Measurements from ENCODE around the gene FAM47E.

The FAM47E gene

GRCh38 chr4:76215077-76215476 lies 36.4 kb upstream of the FAM47E start:
- peaks cover 36% of the 10 kb centered on the region for H3K4me1 Mint-ChIP-seq
- H3K27ac Mint-ChIP-seq = peak overlapping the region; percentile 79

GRCh38 chr4:76216524-76216923 lies 35.0 kb upstream of the FAM47E start:
- no peak for ATAC-seq
- H3K27ac Mint-ChIP-seq = peak overlapping the region; percentile 18

More at GRCh38 chr4:76215077-76215476, 36.4 kb upstream of the FAM47E start:
- ATAC-seq = no peak
- DNase-seq (ENCODE audit: low spot score in 2 of 2) = no peak
- H3K4me3 Mint-ChIP-seq = peak overlapping the region; percentile 76
- H3K36me3 Mint-ChIP-seq = no peaks in the 10 kb centered on the region
- H3K9me3 Mint-ChIP-seq = no peaks in the 10 kb centered on the region

GRCh38 chr4:76216975-76217814 lies 34.3 kb upstream of the FAM47E start:
- no peak for ATAC-seq
- H3K4me3 Mint-ChIP-seq = no peak overlapping the region
- no peaks in the 10 kb centered on the region for H3K36me3 Mint-ChIP-seq
- no peaks in the 10 kb centered on the region for H3K9me3 Mint-ChIP-seq
- DNase-seq (ENCODE audit: low spot score in 2 of 2) = no peak
- H3K4me1 Mint-ChIP-seq = peaks cover 27% of the 10 kb centered on the region
- peak overlapping the region; percentile 18 for H3K27ac Mint-ChIP-seq

More at GRCh38 chr4:76216524-76216923, 35.0 kb upstream of the FAM47E start:
- no peaks in the 10 kb centered on the region for H3K36me3 Mint-ChIP-seq
- H3K4me3 Mint-ChIP-seq = no peak overlapping the region
- H3K4me1 Mint-ChIP-seq = peaks cover 32% of the 10 kb centered on the region
- H3K9me3 Mint-ChIP-seq = no peaks in the 10 kb centered on the region
- no peak for DNase-seq (ENCODE audit: low spot score in 2 of 2)

GRCh38 chr4:76219299-76220055 lies 32.0 kb upstream of the FAM47E start:
- no peak for DNase-seq (ENCODE audit: low spot score in 2 of 2)
- H3K27ac Mint-ChIP-seq = peak overlapping the region; percentile 37

GRCh38 chr4:76224171-76224570 lies 27.4 kb upstream of the FAM47E start:
- no peak overlapping the region for H3K4me3 Mint-ChIP-seq
- no peak overlapping the region for H3K27ac Mint-ChIP-seq
- peaks cover 5% of the 10 kb centered on the region for H3K9me3 Mint-ChIP-seq
- peaks cover 5% of the 10 kb centered on the region for H3K4me1 Mint-ChIP-seq
- H3K36me3 Mint-ChIP-seq = no peaks in the 10 kb centered on the region
- no peak for DNase-seq (ENCODE audit: low spot score in 2 of 2)
- ATAC-seq = no peak

More at GRCh38 chr4:76219299-76220055, 32.0 kb upstream of the FAM47E start:
- no peaks in the 10 kb centered on the region for H3K36me3 Mint-ChIP-seq
- no peak overlapping the region for H3K4me3 Mint-ChIP-seq
- peak; percentile 36 for ATAC-seq
- H3K4me1 Mint-ChIP-seq = peaks cover 11% of the 10 kb centered on the region
- no peaks in the 10 kb centered on the region for H3K9me3 Mint-ChIP-seq

- H3K36me3 Mint-ChIP-seq = no peaks in the 10 kb centered on the region
- no peak overlapping the region for H3K27ac Mint-ChIP-seq
- ATAC-seq = no peak
- no peaks in the 10 kb centered on the region for H3K4me1 Mint-ChIP-seq
- DNase-seq (ENCODE audit: low spot score in 2 of 2) = no peak
- peaks cover 8% of the 10 kb centered on the region for H3K9me3 Mint-ChIP-seq
- H3K4me3 Mint-ChIP-seq = no peak overlapping the region
Observed at GRCh38 chr4:76226418-76226817, 25.1 kb upstream of the FAM47E start.

GRCh38 chr4:76232681-76233080 lies 18.8 kb upstream of the FAM47E start:
- ATAC-seq (no peak), DNase-seq (ENCODE audit: low spot score in 2 of 2) (no peak)
- H3K4me3 Mint-ChIP-seq = no peak overlapping the region
- H3K36me3 Mint-ChIP-seq = no peaks in the 10 kb centered on the region
- no peaks in the 10 kb centered on the region for H3K4me1 Mint-ChIP-seq
- H3K27ac Mint-ChIP-seq = no peak overlapping the region
- H3K9me3 Mint-ChIP-seq = peaks cover 11% of the 10 kb centered on the region

- no peak overlapping the region for H3K4me3 Mint-ChIP-seq
- ATAC-seq (no peak), DNase-seq (ENCODE audit: low spot score in 2 of 2) (no peak)
- no peaks in the 10 kb centered on the region for H3K36me3 Mint-ChIP-seq
- H3K9me3 Mint-ChIP-seq = peaks cover 13% of the 10 kb centered on the region
- H3K4me1 Mint-ChIP-seq = no peaks in the 10 kb centered on the region
- no peak overlapping the region for H3K27ac Mint-ChIP-seq
Observed at GRCh38 chr4:76233083-76233482, 18.4 kb upstream of the FAM47E start.

- no peak for DNase-seq (ENCODE audit: low spot score in 2 of 2)
- Mint-ChIP-seq H3K27ac (no peak overlapping the region), H3K4me1 (no peaks in the 10 kb centered on the region), H3K36me3 (no peaks in the 10 kb centered on the region), H3K4me3 (no peak overlapping the region), H3K9me3 (peaks cover 13% of the 10 kb centered on the region)
- ATAC-seq = no peak
Observed at GRCh38 chr4:76233529-76233928, 18.0 kb upstream of the FAM47E start.

- Mint-ChIP-seq H3K4me3 (no peak overlapping the region), H3K4me1 (no peaks in the 10 kb centered on the region), H3K9me3 (peaks cover 9% of the 10 kb centered on the region), H3K36me3 (no peaks in the 10 kb centered on the region), H3K27ac (no peak overlapping the region)
- no peak for DNase-seq (ENCODE audit: low spot score in 2 of 2)
- no peak for ATAC-seq
Observed at GRCh38 chr4:76233967-76234678, 17.4 kb upstream of the FAM47E start.

GRCh38 chr4:76234679-76235044 lies 16.9 kb upstream of the FAM47E start:
- no peak overlapping the region for H3K4me3 Mint-ChIP-seq
- H3K4me1 Mint-ChIP-seq = no peaks in the 10 kb centered on the region
- H3K9me3 Mint-ChIP-seq = peaks cover 5% of the 10 kb centered on the region
- no peak for DNase-seq (ENCODE audit: low spot score in 2 of 2)
- ATAC-seq = no peak
- no peaks in the 10 kb centered on the region for H3K36me3 Mint-ChIP-seq
- no peak overlapping the region for H3K27ac Mint-ChIP-seq

GRCh38 chr4:76235407-76235806 lies 16.1 kb upstream of the FAM47E start:
- Mint-ChIP-seq H3K9me3 (peaks cover 8% of the 10 kb centered on the region), H3K4me1 (no peaks in the 10 kb centered on the region)

GRCh38 chr4:76235915-76236314 lies 15.6 kb upstream of the FAM47E start:
- ATAC-seq = no peak

More at GRCh38 chr4:76235407-76235806, 16.1 kb upstream of the FAM47E start:
- ATAC-seq = no peak
- Mint-ChIP-seq H3K36me3 (no peaks in the 10 kb centered on the region), H3K27ac (no peak overlapping the region), H3K4me3 (no peak overlapping the region)
- DNase-seq (ENCODE audit: low spot score in 2 of 2) = no peak

GRCh38 chr4:76238236-76238635 lies 13.3 kb upstream of the FAM47E start:
- DNase-seq (ENCODE audit: low spot score in 2 of 2) = no peak
- Mint-ChIP-seq H3K4me1 (no peaks in the 10 kb centered on the region), H3K9me3 (peaks cover 13% of the 10 kb centered on the region), H3K4me3 (no peak overlapping the region), H3K36me3 (no peaks in the 10 kb centered on the region), H3K27ac (no peak overlapping the region)
- no peak for ATAC-seq

More at GRCh38 chr4:76235915-76236314, 15.6 kb upstream of the FAM47E start:
- peaks cover 13% of the 10 kb centered on the region for H3K9me3 Mint-ChIP-seq
- no peak overlapping the region for H3K4me3 Mint-ChIP-seq
- H3K36me3 Mint-ChIP-seq = no peaks in the 10 kb centered on the region
- H3K27ac Mint-ChIP-seq = no peak overlapping the region
- no peak for DNase-seq (ENCODE audit: low spot score in 2 of 2)
- H3K4me1 Mint-ChIP-seq = no peaks in the 10 kb centered on the region

- Mint-ChIP-seq H3K9me3 (peaks cover 13% of the 10 kb centered on the region), H3K27ac (no peak overlapping the region), H3K36me3 (no peaks in the 10 kb centered on the region), H3K4me1 (no peaks in the 10 kb centered on the region), H3K4me3 (no peak overlapping the region)
- DNase-seq (ENCODE audit: low spot score in 2 of 2) (no peak), ATAC-seq (no peak)
Observed at GRCh38 chr4:76238701-76239100, 12.8 kb upstream of the FAM47E start.
